Measurements from ENCODE around the gene CDK6.

Gene CDK6

DNA sequence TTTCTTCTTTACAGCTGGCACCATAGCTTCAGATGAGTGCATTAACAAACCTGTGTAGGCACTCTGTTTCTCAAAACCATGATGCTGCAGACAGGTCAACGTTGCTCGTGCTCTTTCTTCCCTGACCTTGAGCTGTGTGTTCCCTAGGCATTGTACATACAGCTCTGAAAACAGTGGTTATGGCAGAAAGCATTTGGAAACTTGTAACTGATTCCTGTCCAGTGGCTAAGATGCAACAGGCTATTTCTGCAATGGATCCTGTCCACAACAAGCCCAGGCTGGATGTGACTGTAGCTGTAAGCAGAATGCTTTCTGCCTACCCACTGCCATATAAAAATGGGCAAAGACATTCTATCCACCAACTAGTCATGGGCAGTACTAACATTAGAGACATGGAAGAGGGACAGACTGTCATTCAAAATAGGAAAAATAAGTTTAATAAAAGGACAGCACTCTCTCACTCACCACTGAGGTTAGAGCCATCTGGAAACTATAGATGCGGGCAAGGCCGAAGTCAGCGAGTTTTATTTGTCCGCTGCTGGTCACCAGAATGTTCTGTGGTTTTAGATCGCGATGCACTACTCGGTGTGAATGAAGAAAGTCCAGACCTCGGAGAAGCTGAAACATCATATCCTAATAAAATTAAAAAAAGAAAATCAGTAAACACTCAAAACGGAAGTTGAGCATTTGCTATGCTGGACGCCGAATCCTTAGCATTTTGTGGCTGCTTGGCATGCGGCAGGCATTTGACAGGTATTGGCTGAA, 111.0 kb downstream of the CDK6 start:
- H2BK120ac ChIP-seq (ENCODE audit: low read depth, low read length) = no peak overlapping the region
- H4K91ac ChIP-seq (ENCODE audit: low read depth, low read length, poor library complexity) = no peak overlapping the region
- no peak overlapping the region for H3K4me3 ChIP-seq (ENCODE audit: low read length in 2 of 2)
- no peak overlapping the region for H3K18ac ChIP-seq (ENCODE audit: low read length)
- no peak overlapping the region for H3K4ac ChIP-seq (ENCODE audit: low read length)
- H3K9me3 ChIP-seq (replicated peaks in 1 of 2; ENCODE audit: control insufficient read depth in 2 of 2, insufficient read depth in 1 of 2, low read depth in 1 of 2, low read length in 2 of 2) = no peaks in the 10 kb centered on the region
- H3K14ac ChIP-seq (ENCODE audit: low read length) = no peak overlapping the region
- DNase-seq (ENCODE audit: low spot score) = no peak
- H3K27me3 ChIP-seq (ENCODE audit: control insufficient read depth in 3 of 3, insufficient read depth in 3 of 3, low read depth in 1 of 3, low read length in 3 of 3) = no peaks in the 10 kb centered on the region
- H2AFZ ChIP-seq (ENCODE audit: low read length) = no peak overlapping the region
- no peak overlapping the region for H2BK5ac ChIP-seq (ENCODE audit: low read length)
- no peak overlapping the region for H3K4me2 ChIP-seq (ENCODE audit: insufficient read depth, low read length, poor library complexity, severe bottlenecking)
- no peaks in the 10 kb centered on the region for H3K79me1 ChIP-seq (ENCODE audit: low read depth, low read length)
- H3K27ac ChIP-seq (replicated peaks; ENCODE audit: low read length) = no peak overlapping the region
- peaks cover 0 to 37% of the 10 kb centered on the region in 2 donors for H3K36me3 ChIP-seq (replicated peaks in 1 of 2; ENCODE audit: control insufficient read depth in 2 of 2, insufficient read depth in 2 of 2, low read length in 2 of 2)
- H3K9ac ChIP-seq (ENCODE audit: low read depth, low read length, poor library complexity) = no peak overlapping the region
- H2BK15ac ChIP-seq (ENCODE audit: low read length) = no peak overlapping the region
- H4K8ac ChIP-seq (ENCODE audit: low read depth, low read length) = no peak overlapping the region
- no peak overlapping the region for H2BK12ac ChIP-seq (ENCODE audit: low read length)
- peaks cover 2 to 4% of the 10 kb centered on the region in 2 donors for H3K4me1 ChIP-seq (ENCODE audit: control insufficient read depth in 2 of 2, insufficient read depth in 1 of 2, low read depth in 1 of 2, low read length in 2 of 2)
- no CpG with 5 or more reads among the region's 14 CpGs for WGBS, 2 donors (ENCODE audit: extremely low coverage in 2 of 2, insufficient read length in 2 of 2, insufficient replicate concordance in 1 of 2)
- no peak overlapping the region for H2AK5ac ChIP-seq (ENCODE audit: low read depth, low read length)
- no peak overlapping the region for H3K23ac ChIP-seq (ENCODE audit: low read depth, low read length, poor library complexity)

DNA sequence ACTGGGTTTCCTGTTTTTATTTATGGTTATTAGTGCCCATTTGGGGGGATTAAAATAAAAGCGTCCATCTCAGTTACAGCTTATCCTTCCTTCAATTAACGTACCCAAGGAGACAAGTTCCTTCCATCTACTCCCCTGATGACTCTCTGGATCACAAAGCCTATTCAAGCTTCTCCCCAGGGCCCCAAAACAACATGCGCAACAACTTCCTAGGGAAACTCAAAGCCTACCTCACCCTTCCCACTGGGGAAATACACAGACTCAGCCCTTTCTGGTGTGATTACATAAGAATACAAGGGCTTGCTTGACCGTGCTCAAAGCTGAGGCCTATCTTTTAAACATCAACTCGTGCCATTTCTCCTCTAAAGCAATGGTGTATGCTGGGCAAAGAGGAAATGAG, 112.4 kb downstream of the CDK6 start:
- Histone ChIP-seq H3K27ac (replicated peaks; ENCODE audit: low read length) (no peak overlapping the region), H3K4me2 (ENCODE audit: insufficient read depth, low read length, poor library complexity, severe bottlenecking) (no peak overlapping the region), H3K36me3 (replicated peaks in 1 of 2; ENCODE audit: control insufficient read depth in 2 of 2, insufficient read depth in 2 of 2, low read length in 2 of 2) (peaks cover 0 to 43% of the 10 kb centered on the region in 2 donors), H3K27me3 (ENCODE audit: control insufficient read depth in 3 of 3, insufficient read depth in 3 of 3, low read depth in 1 of 3, low read length in 3 of 3) (no peaks in the 10 kb centered on the region), H3K4ac (ENCODE audit: low read length) (no peak overlapping the region), H2BK120ac (ENCODE audit: low read depth, low read length) (no peak overlapping the region), H2BK5ac (ENCODE audit: low read length) (no peak overlapping the region), H3K9me3 (replicated peaks in 1 of 2; ENCODE audit: control insufficient read depth in 2 of 2, insufficient read depth in 1 of 2, low read depth in 1 of 2, low read length in 2 of 2) (no peaks in the 10 kb centered on the region), H4K8ac (ENCODE audit: low read depth, low read length) (no peak overlapping the region), H2BK12ac (ENCODE audit: low read length) (no peak overlapping the region), H2AFZ (ENCODE audit: low read length) (no peak overlapping the region), H3K9ac (ENCODE audit: low read depth, low read length, poor library complexity) (no peak overlapping the region), H3K14ac (ENCODE audit: low read length) (no peak overlapping the region), H3K18ac (ENCODE audit: low read length) (no peak overlapping the region), H3K23ac (ENCODE audit: low read depth, low read length, poor library complexity) (no peak overlapping the region), H3K4me3 (ENCODE audit: low read length in 2 of 2) (no peak overlapping the region), H4K91ac (ENCODE audit: low read depth, low read length, poor library complexity) (no peak overlapping the region), H2AK5ac (ENCODE audit: low read depth, low read length) (no peak overlapping the region), H3K4me1 (ENCODE audit: control insufficient read depth in 2 of 2, insufficient read depth in 1 of 2, low read depth in 1 of 2, low read length in 2 of 2) (peaks cover 2 to 4% of the 10 kb centered on the region in 2 donors), H3K79me1 (ENCODE audit: low read depth, low read length) (no peaks in the 10 kb centered on the region), H2BK15ac (ENCODE audit: low read length) (no peak overlapping the region)
- no peak for DNase-seq (ENCODE audit: low spot score)
- no CpG with 5 or more reads among the region's 5 CpGs for WGBS, 2 donors (ENCODE audit: extremely low coverage in 2 of 2, insufficient read length in 2 of 2, insufficient replicate concordance in 1 of 2)

GRCh38 chr7:92723205-92723604, 113.2 kb downstream of the CDK6 start:
- Histone ChIP-seq H2AFZ (ENCODE audit: low read length) (no peak overlapping the region), H3K79me1 (ENCODE audit: low read depth, low read length) (no peaks in the 10 kb centered on the region), H4K8ac (ENCODE audit: low read depth, low read length) (no peak overlapping the region), H2BK120ac (ENCODE audit: low read depth, low read length) (no peak overlapping the region), H3K4me2 (ENCODE audit: insufficient read depth, low read length, poor library complexity, severe bottlenecking) (no peak overlapping the region), H2BK15ac (ENCODE audit: low read length) (no peak overlapping the region), H3K4me1 (ENCODE audit: control insufficient read depth in 2 of 2, insufficient read depth in 1 of 2, low read depth in 1 of 2, low read length in 2 of 2) (peaks cover 2 to 4% of the 10 kb centered on the region in 2 donors), H3K27ac (replicated peaks; ENCODE audit: low read length) (no peak overlapping the region), H3K27me3 (ENCODE audit: control insufficient read depth in 3 of 3, insufficient read depth in 3 of 3, low read depth in 1 of 3, low read length in 3 of 3) (no peaks in the 10 kb centered on the region), H3K4me3 (ENCODE audit: low read length in 2 of 2) (no peak overlapping the region), H4K91ac (ENCODE audit: low read depth, low read length, poor library complexity) (no peak overlapping the region), H3K9me3 (replicated peaks in 1 of 2; ENCODE audit: control insufficient read depth in 2 of 2, insufficient read depth in 1 of 2, low read depth in 1 of 2, low read length in 2 of 2) (no peaks in the 10 kb centered on the region), H2AK5ac (ENCODE audit: low read depth, low read length) (no peak overlapping the region), H3K23ac (ENCODE audit: low read depth, low read length, poor library complexity) (no peak overlapping the region), H3K9ac (ENCODE audit: low read depth, low read length, poor library complexity) (no peak overlapping the region), H2BK12ac (ENCODE audit: low read length) (no peak overlapping the region), H3K18ac (ENCODE audit: low read length) (no peak overlapping the region), H3K4ac (ENCODE audit: low read length) (no peak overlapping the region), H2BK5ac (ENCODE audit: low read length) (no peak overlapping the region), H3K36me3 (replicated peaks in 1 of 2; ENCODE audit: control insufficient read depth in 2 of 2, insufficient read depth in 2 of 2, low read length in 2 of 2) (peaks cover 0 to 46% of the 10 kb centered on the region in 2 donors), H3K14ac (ENCODE audit: low read length) (no peak overlapping the region)
- no peak for DNase-seq (ENCODE audit: low spot score)
- WGBS, 2 donors (ENCODE audit: extremely low coverage in 2 of 2, insufficient read length in 2 of 2, insufficient replicate concordance in 1 of 2) = no CpG with 5 or more reads among the region's 2 CpGs

- H3K27me3 ChIP-seq (ENCODE audit: control insufficient read depth in 3 of 3, insufficient read depth in 3 of 3, low read depth in 1 of 3, low read length in 3 of 3) = no peaks in the 10 kb centered on the region
- H3K27ac ChIP-seq (replicated peaks; ENCODE audit: low read length) = no peak overlapping the region
- no peak overlapping the region for H4K91ac ChIP-seq (ENCODE audit: low read depth, low read length, poor library complexity)
- H3K9ac ChIP-seq (ENCODE audit: low read depth, low read length, poor library complexity) = no peak overlapping the region
- no peak overlapping the region for H3K4me3 ChIP-seq (ENCODE audit: low read length in 2 of 2)
- no peak overlapping the region for H4K8ac ChIP-seq (ENCODE audit: low read depth, low read length)
- no peak overlapping the region for H2BK15ac ChIP-seq (ENCODE audit: low read length)
- H3K4me2 ChIP-seq (ENCODE audit: insufficient read depth, low read length, poor library complexity, severe bottlenecking) = no peak overlapping the region
- WGBS, 2 donors (ENCODE audit: extremely low coverage in 2 of 2, insufficient read length in 2 of 2, insufficient replicate concordance in 1 of 2) = no CpG with 5 or more reads among the region's 1 CpG
- H3K23ac ChIP-seq (ENCODE audit: low read depth, low read length, poor library complexity) = no peak overlapping the region
- no peak overlapping the region for H3K14ac ChIP-seq (ENCODE audit: low read length)
- no peaks in the 10 kb centered on the region for H3K9me3 ChIP-seq (replicated peaks in 1 of 2; ENCODE audit: control insufficient read depth in 2 of 2, insufficient read depth in 1 of 2, low read depth in 1 of 2, low read length in 2 of 2)
- no peak overlapping the region for H3K4ac ChIP-seq (ENCODE audit: low read length)
- no peak overlapping the region for H2AK5ac ChIP-seq (ENCODE audit: low read depth, low read length)
- no peak overlapping the region for H2AFZ ChIP-seq (ENCODE audit: low read length)
- no peak for DNase-seq (ENCODE audit: low spot score)
- no peak overlapping the region for H2BK120ac ChIP-seq (ENCODE audit: low read depth, low read length)
- no peak overlapping the region for H3K18ac ChIP-seq (ENCODE audit: low read length)
- no peaks in the 10 kb centered on the region for H3K79me1 ChIP-seq (ENCODE audit: low read depth, low read length)
- H2BK12ac ChIP-seq (ENCODE audit: low read length) = no peak overlapping the region
- H2BK5ac ChIP-seq (ENCODE audit: low read length) = no peak overlapping the region
- peaks cover 0 to 52% of the 10 kb centered on the region in 2 donors for H3K36me3 ChIP-seq (replicated peaks in 1 of 2; ENCODE audit: control insufficient read depth in 2 of 2, insufficient read depth in 2 of 2, low read length in 2 of 2)
- H3K4me1 ChIP-seq (ENCODE audit: control insufficient read depth in 2 of 2, insufficient read depth in 1 of 2, low read depth in 1 of 2, low read length in 2 of 2) = peaks cover 2 to 4% of the 10 kb centered on the region in 2 donors
These were observed 113.8 kb downstream of the CDK6 start for GRCh38 chr7:92722541-92722940.

Data from neuronal stem cell (in vitro differentiated cells).